ENCODE results near the gene PDGFRB. TPM values are rescaled to one million over a fixed set of nuclear protein-coding genes. Genes with fewer than 3 reads are reported as not detected.
A peak's percentile ranks its signal among the peaks of the same experiment; 100 is the strongest.

PDGFRB gene
- total RNA-seq, 2 donors from 2014 or later, result 8.6 to 18.1 TPM

GRCh38 chr5:150137997-150138396 lies 17.6 kb downstream of the PDGFRB start:
- H3K9ac ChIP-seq (ENCODE audit: low read depth in 2 of 2, low read length in 2 of 2), result peak overlapping the region in 1 of 2 donors; percentile 48
- H3K4me1 ChIP-seq, result no peaks in the 10 kb centered on the region
- no peak overlapping the region for H3K4me3 ChIP-seq

DNA sequence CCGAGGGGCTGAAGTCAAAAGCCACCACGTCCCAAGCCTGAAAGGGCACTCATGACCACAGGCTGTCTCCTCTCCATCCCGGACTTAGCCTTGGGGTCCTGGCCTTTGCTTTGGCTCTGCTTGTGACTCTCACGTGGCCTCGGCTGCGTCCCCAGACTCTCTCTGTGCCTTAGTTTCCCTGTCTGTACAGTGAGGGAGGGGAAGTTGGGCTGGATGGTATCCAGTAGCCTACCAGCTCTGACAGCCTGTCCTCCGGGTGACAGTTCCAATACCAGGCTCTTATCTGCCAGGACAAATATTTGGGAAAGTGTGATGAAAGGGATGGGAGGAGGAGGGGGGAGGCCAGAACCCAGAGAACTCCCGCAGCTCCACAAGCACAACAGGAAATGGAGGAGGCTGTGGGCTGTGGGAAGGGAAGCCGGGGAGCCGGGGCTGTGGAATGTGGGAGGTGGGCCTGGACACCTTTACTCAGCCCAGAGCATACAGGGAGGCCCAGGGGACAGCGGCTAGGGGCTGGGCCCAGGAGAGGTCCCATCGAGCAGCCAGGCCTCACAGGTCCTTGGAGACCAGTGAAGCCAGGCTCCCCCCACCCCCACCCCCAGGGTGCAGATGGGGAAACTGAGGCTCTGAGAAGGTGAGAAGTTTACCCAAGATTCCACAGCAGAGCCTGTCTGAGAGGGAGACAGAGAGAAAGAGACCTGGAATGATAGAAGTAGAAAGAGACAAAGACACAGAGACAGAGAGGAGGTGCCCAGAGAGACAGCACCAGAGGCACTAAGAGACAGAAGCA lies 18.3 kb downstream of the PDGFRB start:
- Histone ChIP-seq H3K4me3 (no peak overlapping the region), H3K36me3 (no peaks in the 10 kb centered on the region), H3K4me1 (no peaks in the 10 kb centered on the region), H3K27me3 (no peaks in the 10 kb centered on the region), H3K9me3 (no peaks in the 10 kb centered on the region), H3K9ac (ENCODE audit: low read depth in 2 of 2, low read length in 2 of 2) (peak overlapping the region in 1 of 2 donors; percentile 48), H3K27ac (no peak overlapping the region)
- DNase-seq, result no peak
- intact Hi-C loops (cut with DNase I), result loop anchor here (10.0 kb wide), 1 partner anchor 297 kb away; no protein-coding TSS in a partner anchor
- TF ChIP-seq, protein P1, sequence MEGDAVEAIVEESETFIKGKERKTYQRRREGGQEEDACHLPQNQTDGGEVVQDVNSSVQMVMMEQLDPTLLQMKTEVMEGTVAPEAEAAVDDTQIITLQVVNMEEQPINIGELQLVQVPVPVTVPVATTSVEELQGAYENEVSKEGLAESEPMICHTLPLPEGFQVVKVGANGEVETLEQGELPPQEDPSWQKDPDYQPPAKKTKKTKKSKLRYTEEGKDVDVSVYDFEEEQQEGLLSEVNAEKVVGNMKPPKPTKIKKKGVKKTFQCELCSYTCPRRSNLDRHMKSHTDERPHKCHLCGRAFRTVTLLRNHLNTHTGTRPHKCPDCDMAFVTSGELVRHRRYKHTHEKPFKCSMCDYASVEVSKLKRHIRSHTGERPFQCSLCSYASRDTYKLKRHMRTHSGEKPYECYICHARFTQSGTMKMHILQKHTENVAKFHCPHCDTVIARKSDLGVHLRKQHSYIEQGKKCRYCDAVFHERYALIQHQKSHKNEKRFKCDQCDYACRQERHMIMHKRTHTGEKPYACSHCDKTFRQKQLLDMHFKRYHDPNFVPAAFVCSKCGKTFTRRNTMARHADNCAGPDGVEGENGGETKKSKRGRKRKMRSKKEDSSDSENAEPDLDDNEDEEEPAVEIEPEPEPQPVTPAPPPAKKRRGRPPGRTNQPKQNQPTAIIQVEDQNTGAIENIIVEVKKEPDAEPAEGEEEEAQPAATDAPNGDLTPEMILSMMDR (IDR thresholded peaks at IDR 0.05), result no peak

More at GRCh38 chr5:150137997-150138396, 17.6 kb downstream of the PDGFRB start:
- no peak for DNase-seq
- Histone ChIP-seq H3K36me3 (no peaks in the 10 kb centered on the region), H3K9me3 (no peaks in the 10 kb centered on the region), H3K27ac (peak overlapping the region; percentile 72), H3K27me3 (no peaks in the 10 kb centered on the region)
- TF ChIP-seq, protein P1 (IDR thresholded peaks at IDR 0.05), result no peak
- intact Hi-C loops (cut with DNase I), result loop anchor here (10.0 kb wide), 1 partner anchor 297 kb away; no protein-coding TSS in a partner anchor

DNA sequence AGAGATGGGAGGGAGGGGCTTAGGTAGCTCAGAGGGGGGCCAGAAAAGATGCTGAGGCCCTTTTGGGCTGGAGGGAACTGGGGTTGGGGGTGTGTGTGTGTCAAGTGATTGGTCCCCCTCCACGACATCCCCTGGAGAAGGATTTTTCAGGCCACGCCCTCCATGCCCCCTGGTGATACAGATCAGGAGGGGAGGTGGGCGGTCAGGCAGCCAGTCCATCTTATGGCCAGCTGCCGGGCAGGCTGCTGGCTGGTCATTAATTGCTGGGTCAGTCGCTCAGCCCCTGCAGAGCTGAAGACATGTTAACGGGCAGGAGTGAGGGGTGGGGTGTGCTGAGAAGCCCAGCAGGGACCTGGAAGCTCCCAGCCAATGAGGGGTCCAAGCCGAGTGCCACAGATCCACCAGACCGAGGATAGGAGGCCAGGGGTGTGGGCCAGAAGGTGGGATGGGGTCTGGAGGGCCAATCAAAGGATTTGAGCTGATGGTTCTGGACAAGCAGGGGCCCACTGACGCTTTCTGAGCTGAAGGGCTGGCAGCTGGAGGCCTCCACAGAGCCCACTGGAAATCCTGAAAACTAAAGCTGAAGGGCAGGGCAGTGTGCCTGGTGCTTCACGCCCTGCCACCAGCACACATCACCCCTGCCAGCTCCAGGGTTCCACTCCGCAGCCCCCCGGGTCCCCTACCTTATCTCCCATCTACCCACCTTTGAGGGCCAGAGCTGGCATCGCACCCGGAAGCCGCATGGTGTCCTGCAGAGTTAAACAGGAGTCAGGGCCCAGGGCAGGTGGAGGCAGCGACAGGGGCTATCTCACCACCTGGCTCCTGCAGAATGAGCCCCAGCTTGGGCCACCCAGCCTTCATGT lies 19.1 kb downstream of the PDGFRB start:
- Histone ChIP-seq H3K4me1 (no peaks in the 10 kb centered on the region), H3K9me3 (no peaks in the 10 kb centered on the region), H3K9ac (ENCODE audit: low read depth in 2 of 2, low read length in 2 of 2) (no peak overlapping the region)

DNA sequence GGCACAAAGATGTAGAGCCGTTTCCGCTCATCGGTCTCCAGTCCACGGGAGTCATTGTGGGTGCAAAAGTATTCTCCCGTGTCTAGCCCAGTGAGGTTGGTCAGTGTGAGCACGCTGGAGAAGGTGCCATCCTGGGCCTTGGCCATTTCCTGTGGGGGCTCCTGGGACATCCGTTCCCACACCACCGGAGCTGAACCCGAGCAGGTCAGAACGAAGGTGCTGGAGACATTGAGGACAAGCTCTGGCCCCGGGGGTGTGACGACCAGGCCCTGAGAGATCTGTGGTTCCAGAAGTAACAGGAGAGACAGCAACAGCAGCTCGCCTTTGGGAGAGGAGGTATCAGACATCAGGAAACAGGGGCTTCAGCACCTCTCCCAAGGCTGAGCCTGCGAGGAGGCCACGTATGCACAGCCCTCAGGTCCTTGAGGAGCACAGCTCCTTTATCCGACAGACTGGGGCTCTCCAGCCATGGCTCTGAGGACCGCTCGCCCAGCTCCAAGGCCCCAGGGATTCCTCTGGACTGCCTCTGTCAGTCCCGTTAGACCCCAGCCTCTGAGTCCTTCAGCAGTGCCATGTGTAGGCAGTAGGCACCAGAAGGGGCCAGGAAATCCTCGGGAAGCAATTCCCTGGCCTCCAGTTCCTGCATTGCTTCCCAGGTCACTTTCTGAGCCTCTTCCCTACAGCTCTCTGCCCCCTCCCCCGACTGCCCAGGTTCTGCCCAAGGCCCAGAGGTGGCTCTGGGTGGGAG lies 19.9 kb downstream of the PDGFRB start:
- intact Hi-C loops (cut with DNase I), result loop anchor here (10.0 kb wide), 1 partner anchor 299 kb away; no protein-coding TSS in a partner anchor
- no peaks in the 10 kb centered on the region for H3K9me3 ChIP-seq
- H3K9ac ChIP-seq (ENCODE audit: low read depth in 2 of 2, low read length in 2 of 2), result no peak overlapping the region
- no peaks in the 10 kb centered on the region for H3K36me3 ChIP-seq
- H3K4me3 ChIP-seq, result no peak overlapping the region
- no peaks in the 10 kb centered on the region for H3K4me1 ChIP-seq
- no peaks in the 10 kb centered on the region for H3K27me3 ChIP-seq
- no peak overlapping the region for H3K27ac ChIP-seq
- TF ChIP-seq, protein P1 (IDR thresholded peaks at IDR 0.05), result no peak
- no peak for DNase-seq

More for the DNA sequence above, 19.1 kb downstream of the PDGFRB start:
- H3K36me3 ChIP-seq, result no peaks in the 10 kb centered on the region
- no peak for DNase-seq
- H3K4me3 ChIP-seq, result no peak overlapping the region
- TF ChIP-seq, protein P1 (IDR thresholded peaks at IDR 0.05), result no peak
- intact Hi-C loops (cut with DNase I), result loop anchor here (10.0 kb wide), 1 partner anchor 298 kb away; no protein-coding TSS in a partner anchor
- no peaks in the 10 kb centered on the region for H3K27me3 ChIP-seq
- no peak overlapping the region for H3K27ac ChIP-seq

GRCh38 chr5:150134198-150134588 lies 21.5 kb downstream of the PDGFRB start:
- no peaks in the 10 kb centered on the region for H3K4me1 ChIP-seq
- H3K27me3 ChIP-seq, result no peaks in the 10 kb centered on the region
- H3K4me3 ChIP-seq, result no peak overlapping the region
- no peaks in the 10 kb centered on the region for H3K36me3 ChIP-seq
- H3K27ac ChIP-seq, result no peak overlapping the region
- TF ChIP-seq, protein P1 (IDR thresholded peaks at IDR 0.05), result no peak
- H3K9ac ChIP-seq (ENCODE audit: low read depth in 2 of 2, low read length in 2 of 2), result no peak overlapping the region
- no peaks in the 10 kb centered on the region for H3K9me3 ChIP-seq
- DNase-seq, result no peak
- intact Hi-C loops (cut with DNase I), result loop anchor here (5.0 to 10.0 kb wide), 2 partner anchors 208 to 301 kb away; no protein-coding TSS in a partner anchor
